Astrocyte (in vitro differentiated cells and primary cell): ENCODE measurements around the gene RCL1. TPM values are rescaled to one million over a fixed set of nuclear protein-coding genes. Genes with fewer than 3 reads are reported as not detected.
A peak's percentile ranks its signal among the peaks of the same experiment; 100 is the strongest.

Experiments used
- DNase-seq: peaks from one replicate; pipeline ENCODE4 v3.0.0-alpha.2; 2010; ENCODE audit warnings: low read depth
- FAIRE-seq: peaks from 2 replicates; lab custom pipeline; 2011; peaks lifted over from hg19 to GRCh38; lab: Jason Lieb, UNC
- H2AFZ ChIP-seq: 2 replicates; pipeline ENCODE4 v1.6.0; 2012; ENCODE audit warnings: low read depth, low read length, inconsistent platforms
- H3K27ac ChIP-seq: 2 replicates; pipeline ENCODE4 v1.5.1; 2011; ENCODE audit warnings: low read depth, low read length, inconsistent platforms
- H3K27me3 ChIP-seq: 2 replicates; pipeline ENCODE4 v1.6.0; 2011; ENCODE audit warnings: low read length, inconsistent platforms; ENCODE audit not compliant: insufficient read depth
- H3K36me3 ChIP-seq: 2 replicates; pipeline ENCODE4 v1.5.1; 2011; ENCODE audit warnings: low read length, inconsistent platforms; ENCODE audit not compliant: insufficient read depth
- H3K4me1 ChIP-seq: 2 replicates; pipeline ENCODE4 v1.5.1; 2011; ENCODE audit warnings: low read length, inconsistent platforms; ENCODE audit not compliant: insufficient read depth
- H3K4me2 ChIP-seq: 2 replicates; pipeline ENCODE4 v1.6.0; 2012; ENCODE audit warnings: low read length, inconsistent platforms
- H3K4me3 ChIP-seq: 2 replicates; pipeline ENCODE4 v1.5.1; 2011; ENCODE audit warnings: low read depth, mild to moderate bottlenecking, low read length, inconsistent platforms; ENCODE audit not compliant: insufficient read depth
- H3K79me2 ChIP-seq: 2 replicates; pipeline ENCODE4 v1.6.0; 2012; ENCODE audit warnings: mild to moderate bottlenecking, low read length, inconsistent platforms; ENCODE audit not compliant: insufficient read depth
- H3K9ac ChIP-seq: 2 replicates; pipeline ENCODE4 v1.6.0; 2012; ENCODE audit warnings: mild to moderate bottlenecking, low read length, inconsistent platforms
- H3K9me3 ChIP-seq: 2 replicates; pipeline ENCODE4 v1.5.1; 2012; ENCODE audit warnings: low read depth, mild to moderate bottlenecking, low read length, inconsistent platforms; ENCODE audit not compliant: insufficient read depth
- H4K20me1 ChIP-seq: 2 replicates; pipeline ENCODE4 v1.6.0; 2012; ENCODE audit warnings: low read length, inconsistent platforms; ENCODE audit not compliant: insufficient read depth
- H3K27ac Mint-ChIP-seq: one replicate; pipeline ENCODE4 v1.8.0; 2021; ENCODE audit warnings: mild to moderate bottlenecking, mixed read lengths; ENCODE audit not compliant: unreplicated experiment
- H3K27me3 Mint-ChIP-seq: one replicate; pipeline ENCODE4 v1.8.0; 2021; ENCODE audit warnings: low read depth, mixed read lengths; ENCODE audit not compliant: unreplicated experiment
- H3K36me3 Mint-ChIP-seq: one replicate; pipeline ENCODE4 v1.8.0; 2021; ENCODE audit warnings: low read depth, mixed read lengths; ENCODE audit not compliant: unreplicated experiment
- H3K4me1 Mint-ChIP-seq: one replicate; pipeline ENCODE4 v1.8.0; 2021; ENCODE audit warnings: low read depth, mixed read lengths; ENCODE audit not compliant: unreplicated experiment
- H3K4me3 Mint-ChIP-seq: one replicate; pipeline ENCODE4 v1.8.0; 2021; ENCODE audit warnings: mild to moderate bottlenecking, moderate library complexity, mixed read lengths; ENCODE audit not compliant: unreplicated experiment
- H3K9me3 Mint-ChIP-seq: one replicate; pipeline ENCODE4 v1.8.0; 2021; ENCODE audit warnings: mild to moderate bottlenecking, mixed read lengths; ENCODE audit not compliant: unreplicated experiment
- EZH2 ChIP-seq: IDR thresholded peaks from 2 replicates; pipeline ENCODE4 v1.6.1; 2012; ENCODE audit warnings: mild to moderate bottlenecking, low read length, inconsistent platforms; ENCODE audit not compliant: insufficient read depth
- total RNA-seq: library from RNA; stranded (reverse); gene quantifications from 2 replicates; pipeline ENCODE4 v1.2.1, GENCODE V29; 2021
- TF ChIP-seq, protein P1 (sequence below): IDR thresholded peaks from 2 replicates; pipeline ENCODE4 v1.5.1; 2011; ENCODE audit warnings: low read depth, mild to moderate bottlenecking, inconsistent platforms, low read length, moderate library complexity; ENCODE audit not compliant: insufficient read depth

Gene RCL1
- total RNA-seq, 1 donor from 2014 or later = 22.3 TPM

DNA sequence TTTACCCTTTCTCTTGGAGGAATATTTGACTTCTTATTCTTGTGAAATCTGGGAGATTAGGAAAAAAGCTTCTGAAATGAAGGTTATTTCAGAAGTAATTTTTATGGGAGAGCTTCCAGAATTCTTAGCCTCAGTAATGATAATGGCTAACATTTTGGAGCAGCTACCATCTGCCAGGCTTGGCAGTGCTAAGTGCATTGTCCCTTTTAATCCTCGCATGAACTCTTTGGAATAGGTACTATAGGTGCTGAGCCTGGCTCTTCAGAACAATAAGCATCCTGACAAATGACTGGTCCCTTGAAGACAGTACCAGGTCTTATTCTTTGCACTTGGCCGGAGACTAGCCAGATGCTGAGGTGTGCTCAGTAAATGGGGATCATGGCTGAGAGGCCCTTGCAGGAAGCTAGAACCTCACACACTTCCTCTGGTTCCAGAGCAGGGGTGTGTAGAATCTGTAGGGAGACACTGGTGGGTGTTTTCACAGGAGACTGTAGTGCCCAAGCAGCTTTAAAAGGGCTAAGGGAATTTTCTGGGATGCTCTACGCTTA, 90.7 kb downstream of the RCL1 start:
- Histone ChIP-seq H3K4me3 (no peak overlapping the region), H3K79me2 (no peaks in the 10 kb centered on the region), H2AFZ (no peak overlapping the region), H3K36me3 (no peaks in the 10 kb centered on the region), H3K9ac (no peak overlapping the region), H3K4me1 (no peaks in the 10 kb centered on the region), H3K4me2 (no peak overlapping the region), H3K9me3 (no peaks in the 10 kb centered on the region), H3K27ac (no peak overlapping the region), H4K20me1 (no peaks in the 10 kb centered on the region), H3K27me3 (no peaks in the 10 kb centered on the region)
- Mint-ChIP-seq H3K9me3 (no peaks in the 10 kb centered on the region), H3K4me3 (no peak overlapping the region), H3K36me3 (peaks cover 7% of the 10 kb centered on the region), H3K27me3 (peaks cover 3% of the 10 kb centered on the region), H3K4me1 (no peaks in the 10 kb centered on the region), H3K27ac (no peak overlapping the region)
- DNase-seq (no peak), FAIRE-seq (no peak)
- TF ChIP-seq EZH2 = no peak
- TF ChIP-seq, protein P1, sequence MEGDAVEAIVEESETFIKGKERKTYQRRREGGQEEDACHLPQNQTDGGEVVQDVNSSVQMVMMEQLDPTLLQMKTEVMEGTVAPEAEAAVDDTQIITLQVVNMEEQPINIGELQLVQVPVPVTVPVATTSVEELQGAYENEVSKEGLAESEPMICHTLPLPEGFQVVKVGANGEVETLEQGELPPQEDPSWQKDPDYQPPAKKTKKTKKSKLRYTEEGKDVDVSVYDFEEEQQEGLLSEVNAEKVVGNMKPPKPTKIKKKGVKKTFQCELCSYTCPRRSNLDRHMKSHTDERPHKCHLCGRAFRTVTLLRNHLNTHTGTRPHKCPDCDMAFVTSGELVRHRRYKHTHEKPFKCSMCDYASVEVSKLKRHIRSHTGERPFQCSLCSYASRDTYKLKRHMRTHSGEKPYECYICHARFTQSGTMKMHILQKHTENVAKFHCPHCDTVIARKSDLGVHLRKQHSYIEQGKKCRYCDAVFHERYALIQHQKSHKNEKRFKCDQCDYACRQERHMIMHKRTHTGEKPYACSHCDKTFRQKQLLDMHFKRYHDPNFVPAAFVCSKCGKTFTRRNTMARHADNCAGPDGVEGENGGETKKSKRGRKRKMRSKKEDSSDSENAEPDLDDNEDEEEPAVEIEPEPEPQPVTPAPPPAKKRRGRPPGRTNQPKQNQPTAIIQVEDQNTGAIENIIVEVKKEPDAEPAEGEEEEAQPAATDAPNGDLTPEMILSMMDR = no peak

DNA sequence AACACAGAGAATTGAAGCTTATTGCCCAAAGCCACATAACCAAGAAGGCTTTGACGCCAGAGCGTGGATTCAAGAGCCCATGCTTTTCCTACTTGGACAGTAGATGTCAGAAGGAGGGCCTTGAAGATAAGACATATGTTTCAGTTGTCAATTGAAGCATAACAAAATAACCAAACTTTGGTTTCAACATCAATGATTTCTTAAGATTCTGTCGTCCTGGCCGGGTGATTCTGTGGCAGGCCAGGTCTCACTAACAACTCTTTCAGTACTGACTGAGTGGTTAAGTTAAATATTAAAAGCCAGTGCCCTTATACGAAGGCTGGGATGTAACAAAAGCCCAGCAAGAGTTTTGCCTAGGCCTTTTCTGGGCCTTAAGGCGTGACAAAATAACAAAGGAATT, 94.0 kb downstream of the RCL1 start:
- Mint-ChIP-seq H3K4me3 (no peak overlapping the region), H3K27ac (no peak overlapping the region), H3K27me3 (peaks cover 2% of the 10 kb centered on the region), H3K9me3 (peaks cover 3% of the 10 kb centered on the region), H3K36me3 (peaks cover 7% of the 10 kb centered on the region), H3K4me1 (no peaks in the 10 kb centered on the region)
- no peak overlapping the region for H3K4me3 ChIP-seq
- no peak for TF ChIP-seq EZH2
- TF ChIP-seq, protein P1 = no peak
- H3K27ac ChIP-seq = no peak overlapping the region
- H3K4me1 ChIP-seq = no peaks in the 10 kb centered on the region
- no peak overlapping the region for H2AFZ ChIP-seq
- no peaks in the 10 kb centered on the region for H3K36me3 ChIP-seq
- FAIRE-seq (no peak), DNase-seq (no peak)
- H3K79me2 ChIP-seq = no peaks in the 10 kb centered on the region
- H3K4me2 ChIP-seq = no peak overlapping the region
- H4K20me1 ChIP-seq = no peaks in the 10 kb centered on the region
- H3K9me3 ChIP-seq = no peaks in the 10 kb centered on the region
- no peak overlapping the region for H3K9ac ChIP-seq
- no peaks in the 10 kb centered on the region for H3K27me3 ChIP-seq

DNA sequence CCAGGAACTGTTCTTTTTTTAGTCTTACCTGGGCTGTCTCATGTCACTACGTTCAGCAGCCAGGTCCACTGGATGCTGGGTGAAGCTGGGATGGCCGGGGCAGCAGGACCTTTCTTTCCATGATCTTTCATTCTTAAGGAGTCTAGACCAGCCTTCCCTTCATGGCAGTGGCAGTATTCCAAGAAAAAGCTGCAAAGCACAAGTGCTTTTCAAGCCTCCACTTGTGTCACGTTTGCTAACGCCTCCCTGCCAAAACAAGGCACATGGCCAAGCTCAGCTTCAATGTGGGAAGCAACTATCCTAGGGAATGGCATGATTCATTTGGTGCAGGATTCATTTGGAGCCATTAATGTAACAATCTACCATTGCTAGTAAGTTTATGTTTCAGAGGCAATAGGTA, 94.8 kb downstream of the RCL1 start:
- DNase-seq = peak; percentile 54

More for the DNA sequence above, 94.8 kb downstream of the RCL1 start:
- H3K4me1 Mint-ChIP-seq = no peaks in the 10 kb centered on the region
- H3K4me1 ChIP-seq = no peaks in the 10 kb centered on the region
- no peak overlapping the region for H3K4me2 ChIP-seq
- no peaks in the 10 kb centered on the region for H4K20me1 ChIP-seq
- peaks cover 7% of the 10 kb centered on the region for H3K36me3 Mint-ChIP-seq
- no peak overlapping the region for H3K27ac Mint-ChIP-seq
- no peak overlapping the region for H2AFZ ChIP-seq
- H3K9ac ChIP-seq = no peak overlapping the region
- H3K36me3 ChIP-seq = no peaks in the 10 kb centered on the region
- H3K27me3 Mint-ChIP-seq = no peaks in the 10 kb centered on the region
- TF ChIP-seq, protein P1 = no peak
- no peak for TF ChIP-seq EZH2
- peaks cover 3% of the 10 kb centered on the region for H3K9me3 Mint-ChIP-seq
- no peak overlapping the region for H3K27ac ChIP-seq
- H3K4me3 ChIP-seq = no peak overlapping the region
- no peak overlapping the region for H3K4me3 Mint-ChIP-seq
- H3K9me3 ChIP-seq = no peaks in the 10 kb centered on the region
- H3K79me2 ChIP-seq = no peaks in the 10 kb centered on the region
- no peaks in the 10 kb centered on the region for H3K27me3 ChIP-seq
- no peak for FAIRE-seq
